HepG2 (cell line): ENCODE data around the gene EEF1A2. TPM values are rescaled to one million over a fixed set of nuclear protein-coding genes. Genes with fewer than 3 reads are reported as not detected.

Source experiments
- FOXM1 ChIP-seq: sonication (generic); formaldehyde crosslinking; IDR thresholded peaks from 2 replicates; pipeline ENCODE4 v1.5.0; 2020; ENCODE audit warnings: missing genetic modification reagents
- HNF1A ChIP-seq, 2 experiments: sonication (generic) in 1 of 2; formaldehyde crosslinking in 1 of 2; IDR thresholded peaks; 2 replicates each; pipeline versions ENCODE4 v1.4.0 to v1.6.1; 2016 to 2020; ENCODE audit warnings: borderline replicate concordance in 1 of 2, low read depth in 1 of 2, mild to moderate bottlenecking in 1 of 2, missing genetic modification reagents in 1 of 2
- MTF1 ChIP-seq: sonication (generic); formaldehyde crosslinking; IDR thresholded peaks from 2 replicates; pipeline ENCODE4 v1.5.0; 2020; ENCODE audit warnings: missing genetic modification reagents
- MYC ChIP-seq: sonication (generic); formaldehyde crosslinking; IDR thresholded peaks from 2 replicates; pipeline ENCODE4 v1.9.0; 2021; ENCODE audit warnings: missing genetic modification reagents, borderline replicate concordance
- NONO ChIP-seq, 2 experiments: fragments of 450-650 bp in 1 of 2; sonication (generic) in 1 of 2; formaldehyde crosslinking in 1 of 2; IDR thresholded peaks in 1 of 2; conservative IDR thresholded peaks in 1 of 2; 2 replicates each; pipeline versions ENCODE4 v1.6.1 to v1.8.0; 2017 to 2022; ENCODE audit warnings: mild to moderate bottlenecking in 1 of 2, missing genetic modification reagents in 1 of 2, moderate library complexity in 1 of 2
- ZBTB26 ChIP-seq: IDR thresholded peaks from 2 replicates; pipeline ENCODE4 v1.6.1; 2016; ENCODE audit warnings: missing compliant biosample characterization, missing genetic modification reagents, borderline replicate concordance
- ZBTB42 ChIP-seq: sonication (generic); formaldehyde crosslinking; IDR thresholded peaks from 2 replicates; pipeline ENCODE4 v1.5.0; 2020; ENCODE audit warnings: mild to moderate bottlenecking, missing genetic modification reagents
- ZFP37 ChIP-seq: sonication (generic); formaldehyde crosslinking; IDR thresholded peaks from 2 replicates; pipeline ENCODE4 v1.4.0; 2020; ENCODE audit warnings: missing genetic modification reagents, borderline replicate concordance
- ZHX2 ChIP-seq, 2 experiments: sonication (generic) in 1 of 2; formaldehyde crosslinking in 1 of 2; IDR thresholded peaks; 2 replicates each; pipeline versions ENCODE4 v1.6.1 to v1.9.0; 2014 to 2022; ENCODE audit warnings: antibody characterized with exemption in 1 of 2, borderline replicate concordance in 1 of 2, inconsistent platforms in 1 of 2, low read depth in 1 of 2, missing genetic modification reagents in 1 of 2
- ZNF234 ChIP-seq: sonication (generic); formaldehyde crosslinking; conservative IDR thresholded peaks from 2 replicates; pipeline ENCODE4 v1.5.1; 2020; ENCODE audit warnings: mild to moderate bottlenecking, missing genetic modification reagents
- ZNF260 ChIP-seq: sonication (generic); formaldehyde crosslinking; IDR thresholded peaks from 2 replicates; pipeline ENCODE4 v1.4.0; 2020; ENCODE audit warnings: missing genetic modification reagents, low read depth, mild to moderate bottlenecking, borderline replicate concordance
- ZNF263 ChIP-seq: sonication (generic); formaldehyde crosslinking; IDR thresholded peaks from 2 replicates; pipeline ENCODE4 v1.4.0; 2020; ENCODE audit warnings: missing genetic modification reagents
- ZNF605 ChIP-seq: sonication (generic); formaldehyde crosslinking; IDR thresholded peaks from 2 replicates; pipeline ENCODE4 v1.8.0; 2022; ENCODE audit warnings: mild to moderate bottlenecking, missing genetic modification reagents
- ZNF691 ChIP-seq: sonication (generic); formaldehyde crosslinking; IDR thresholded peaks from 2 replicates; pipeline ENCODE4 v1.4.0; 2020; ENCODE audit warnings: missing genetic modification reagents, low read depth, mild to moderate bottlenecking, borderline replicate concordance
- ZNF780A ChIP-seq: sonication (generic); formaldehyde crosslinking; IDR thresholded peaks from 2 replicates; pipeline ENCODE4 v1.8.0; 2022; ENCODE audit warnings: mild to moderate bottlenecking, missing genetic modification reagents, moderate library complexity
- polyA plus RNA-seq, 8 experiments: library from polyadenylated mRNA; depleted of rRNA in 3 of 8; stranded (reverse) in 7 of 8; unstranded in 1 of 8; fragments of >200 nt; fragmentation: Illumina TruSeq in 4 of 8; extraction: Trizol in 4 of 8; gene quantifications; 2 replicates each; pipeline versions ENCODE4 v1.2.1 to v1.2.3, GENCODE V29; 2011 to 2016; ENCODE audit warnings: low read depth in 4 of 8, missing spikeins in 1 of 8, mixed read lengths in 1 of 8; ENCODE audit not compliant: insufficient read depth in 1 of 8
- total RNA-seq, 5 experiments: library from RNA; depleted of rRNA; stranded (reverse); fragments of >200 nt; fragmentation: Illumina TruSeq; extraction: Trizol; gene quantifications; 2 replicates each; pipeline ENCODE4 v1.2.3, GENCODE V29; 2016; ENCODE audit warnings: low read depth in 1 of 5

The EEF1A2 gene
- total and polyA plus RNA-seq, 2 of the 13 experiments (the other 11 are each of a cell fraction or from before 2014, with no cell fraction given) = 0.44 to 0.87 TPM

GRCh38 chr20:63544241-63544957, 45.5 kb upstream of the EEF1A2 start (continued):
- TF ChIP-seq ZNF605 (CRISPR knock-in tag) = no peak
- no peak for TF ChIP-seq ZBTB42 (CRISPR knock-in tag)
- no peak for TF ChIP-seq HNF1A (IDR thresholded peaks at IDR 0.05; ENCODE audit: low read depth)
- TF ChIP-seq HNF1A (CRISPR knock-in tag; IDR thresholded peaks at IDR 0.05; ENCODE audit: borderline replicate concordance) = 0 out of 2 replicates have a peak, but pooled peaks have one; percentile 26
- no peak for TF ChIP-seq MTF1 (CRISPR knock-in tag)
- TF ChIP-seq ZNF263 = no peak
- TF ChIP-seq ZNF691 (CRISPR knock-in tag) = no peak
- peak; percentile 68; the same call in 1 of the 2 replicates for TF ChIP-seq ZHX2 (IDR thresholded peaks at IDR 0.05; ENCODE audit: low read depth)
- TF ChIP-seq ZHX2 (CRISPR knock-in tag; IDR thresholded peaks at IDR 0.05; ENCODE audit: borderline replicate concordance) = no peak
- TF ChIP-seq FOXM1 (CRISPR knock-in tag) = no peak
- TF ChIP-seq NONO (IDR thresholded peaks at IDR 0.05) = no peak
- peak; percentile 56 for TF ChIP-seq NONO (CRISPR knock-in tag; conservative IDR thresholded peaks at IDR 0.05)
- no peak for TF ChIP-seq ZNF780A (CRISPR knock-in tag)
- TF ChIP-seq MYC (CRISPR knock-in tag) = peak; percentile 46; the same call in 1 of the 2 replicates
- TF ChIP-seq ZNF234 (CRISPR knock-in tag) = no peak
- no peak for TF ChIP-seq ZNF260 (CRISPR knock-in tag)
- TF ChIP-seq ZFP37 (CRISPR knock-in tag) = no peak
- TF ChIP-seq ZBTB26 = no peak
